ENCODE results near the gene CTNNBIP1.

Gene CTNNBIP1

DNA sequence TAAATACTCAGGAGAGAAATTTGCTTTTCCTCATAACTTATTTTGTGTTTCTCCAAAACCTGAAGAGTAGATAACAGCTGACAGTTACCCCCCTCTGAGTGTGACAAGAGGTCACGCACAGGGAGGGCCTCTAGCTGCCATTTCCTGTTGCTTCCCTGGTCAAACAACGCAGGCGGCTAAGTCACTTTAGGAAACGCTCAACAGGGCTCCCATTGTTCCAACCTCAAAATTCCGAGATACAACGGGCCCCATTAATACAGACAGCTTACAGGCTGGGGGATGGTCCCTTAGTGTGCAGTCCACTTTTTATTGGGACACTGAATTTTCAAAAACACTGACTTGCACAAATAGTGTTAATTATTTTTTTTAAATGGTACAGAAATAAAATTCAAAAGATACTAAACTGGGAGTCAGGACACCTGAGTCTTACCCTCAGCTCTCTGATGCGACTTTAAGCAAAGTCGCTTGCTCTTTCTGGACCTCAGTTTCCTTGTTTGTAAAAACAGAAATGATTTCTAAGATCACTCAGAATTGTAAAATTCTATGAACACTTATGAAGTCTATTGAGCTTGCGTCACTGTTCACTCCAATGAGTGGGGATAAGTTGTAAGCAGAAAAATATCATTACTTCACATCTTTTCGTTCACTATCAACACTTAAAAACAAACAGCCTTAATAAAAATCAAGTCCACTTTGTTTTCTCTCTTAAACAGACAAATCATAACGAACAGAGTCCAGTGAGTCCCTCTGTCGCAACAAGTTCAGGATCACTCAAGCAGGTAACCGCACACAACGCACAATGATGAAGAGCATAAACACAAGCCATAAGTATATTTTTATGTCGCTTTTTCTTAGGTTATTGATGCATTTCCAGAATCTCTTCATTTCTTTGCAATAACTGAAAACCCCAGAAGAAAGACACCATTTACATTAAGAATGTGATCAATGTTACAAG is 19.6 kb upstream of the CTNNBIP1 start:
- Histone ChIP-seq H4K8ac (ENCODE audit: low read depth, low read length) (peak overlapping the region; percentile 84), H3K23ac (ENCODE audit: low read length) (no peak overlapping the region), H2BK5ac (ENCODE audit: low read length) (peak overlapping the region; percentile 52), H2AK5ac (ENCODE audit: low read length) (no peak overlapping the region), H3K9ac (ENCODE audit: low read length) (no peak overlapping the region), H3K27ac (ENCODE audit: low read depth, low read length) (peak overlapping the region; percentile 55), H2BK15ac (replicated peaks; ENCODE audit: low read depth) (peak overlapping the region; percentile 96), H3K18ac (ENCODE audit: low read length) (peak overlapping the region; percentile 64), H3K4me1 (ENCODE audit: control insufficient read depth, low read depth, low read length) (peaks cover 4% of the 10 kb centered on the region), H3K4me3 (ENCODE audit: low read length) (no peak overlapping the region), H3K79me1 (ENCODE audit: low read length) (no peaks in the 10 kb centered on the region), H3K79me2 (ENCODE audit: control insufficient read depth, insufficient read depth, low read length) (no peaks in the 10 kb centered on the region), H3K4ac (ENCODE audit: low read depth, low read length) (no peak overlapping the region), H3K36me3 (ENCODE audit: control insufficient read depth, insufficient read depth, low read length) (no peaks in the 10 kb centered on the region), H4K5ac (ENCODE audit: low read length) (no peak overlapping the region), H3K4me2 (ENCODE audit: low read length) (no peak overlapping the region), H3K56ac (ENCODE audit: low read length) (no peak overlapping the region), H3K27me3 (ENCODE audit: insufficient read depth, low read length, poor library complexity) (no peaks in the 10 kb centered on the region), H2BK120ac (ENCODE audit: low read depth, low read length) (no peak overlapping the region)
- 100% methylated on average over 1 of the region's 15 CpGs for WGBS (ENCODE audit: extremely low coverage, insufficient coverage, low lambda C conversion rate)
- DNase-seq = peak; percentile 93

DNA sequence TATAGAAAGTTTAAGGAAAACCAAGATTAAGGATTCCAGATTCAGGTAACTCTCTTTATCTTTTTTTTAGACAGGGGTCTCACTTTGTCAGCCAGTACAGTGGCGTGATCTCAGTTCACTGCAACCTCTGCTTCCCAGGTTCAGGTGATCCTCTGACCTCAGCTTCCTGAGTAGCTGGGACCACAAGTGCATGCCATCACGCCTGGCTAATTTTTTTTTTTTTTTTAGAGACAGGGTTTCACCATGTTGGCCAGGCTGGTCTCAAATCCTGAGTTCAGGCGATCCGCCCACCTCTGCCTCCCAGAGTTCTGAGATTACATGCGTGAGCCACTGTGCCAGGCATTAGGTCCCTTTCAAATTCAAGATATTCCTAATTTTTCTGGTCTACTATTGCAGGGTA is 17.2 kb upstream of the CTNNBIP1 start:
- no peak overlapping the region for H2AK5ac ChIP-seq (ENCODE audit: low read length)
- H3K27ac ChIP-seq (ENCODE audit: low read depth, low read length) = no peak overlapping the region

DNA sequence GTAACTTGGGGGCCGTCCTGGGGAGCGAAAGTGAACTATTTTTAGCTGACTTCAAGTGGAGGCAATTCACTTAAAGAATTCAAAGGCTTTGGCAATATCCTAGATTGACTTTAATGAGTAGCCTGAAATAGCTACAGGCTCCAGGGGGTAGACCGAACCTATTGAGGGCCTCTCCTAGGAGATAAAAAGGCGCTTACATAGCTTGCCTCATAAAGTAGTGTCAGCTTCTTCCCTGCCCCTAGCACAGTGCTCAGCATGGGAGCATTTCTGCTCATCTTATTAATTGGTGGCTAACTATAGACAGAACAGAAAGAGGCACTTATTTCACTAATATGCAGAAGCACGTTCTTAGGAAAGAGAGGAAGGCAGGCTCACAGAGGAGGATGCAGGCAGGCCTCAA is 12.3 kb upstream of the CTNNBIP1 start:
- no peak overlapping the region for H3K23ac ChIP-seq (ENCODE audit: low read length)
- H3K18ac ChIP-seq (ENCODE audit: low read length) = peak overlapping the region; percentile 28
- peak overlapping the region; percentile 71 for H3K27ac ChIP-seq (ENCODE audit: low read depth, low read length)
- DNase-seq = peak; percentile 56
- no peak overlapping the region for H3K4me3 ChIP-seq (ENCODE audit: low read length)
- H2AK5ac ChIP-seq (ENCODE audit: low read length) = no peak overlapping the region
- H2BK15ac ChIP-seq (replicated peaks; ENCODE audit: low read depth) = no peak overlapping the region
- peaks cover 6% of the 10 kb centered on the region for H3K4me1 ChIP-seq (ENCODE audit: control insufficient read depth, low read depth, low read length)
- H3K79me2 ChIP-seq (ENCODE audit: control insufficient read depth, insufficient read depth, low read length) = no peaks in the 10 kb centered on the region
- no peak overlapping the region for H4K5ac ChIP-seq (ENCODE audit: low read length)
- no peaks in the 10 kb centered on the region for H3K27me3 ChIP-seq (ENCODE audit: insufficient read depth, low read length, poor library complexity)
- H3K9ac ChIP-seq (ENCODE audit: low read length) = no peak overlapping the region
- H2BK120ac ChIP-seq (ENCODE audit: low read depth, low read length) = no peak overlapping the region
- H3K79me1 ChIP-seq (ENCODE audit: low read length) = no peaks in the 10 kb centered on the region
- no peak overlapping the region for H2BK5ac ChIP-seq (ENCODE audit: low read length)
- H4K8ac ChIP-seq (ENCODE audit: low read depth, low read length) = no peak overlapping the region
- no peaks in the 10 kb centered on the region for H3K36me3 ChIP-seq (ENCODE audit: control insufficient read depth, insufficient read depth, low read length)
- no CpG with 5 or more reads among the region's 5 CpGs for WGBS (ENCODE audit: extremely low coverage, insufficient coverage, low lambda C conversion rate)
- H3K56ac ChIP-seq (ENCODE audit: low read length) = no peak overlapping the region
- no peak overlapping the region for H3K4me2 ChIP-seq (ENCODE audit: low read length)
- H3K4ac ChIP-seq (ENCODE audit: low read depth, low read length) = no peak overlapping the region

More for the DNA sequence above, 17.2 kb upstream of the CTNNBIP1 start:
- Histone ChIP-seq H3K4ac (ENCODE audit: low read depth, low read length) (no peak overlapping the region), H2BK120ac (ENCODE audit: low read depth, low read length) (no peak overlapping the region), H3K4me2 (ENCODE audit: low read length) (no peak overlapping the region), H3K56ac (ENCODE audit: low read length) (no peak overlapping the region), H3K4me3 (ENCODE audit: low read length) (no peak overlapping the region), H3K23ac (ENCODE audit: low read length) (no peak overlapping the region), H4K8ac (ENCODE audit: low read depth, low read length) (no peak overlapping the region), H4K5ac (ENCODE audit: low read length) (no peak overlapping the region), H2BK5ac (ENCODE audit: low read length) (no peak overlapping the region), H3K18ac (ENCODE audit: low read length) (no peak overlapping the region), H3K79me1 (ENCODE audit: low read length) (no peaks in the 10 kb centered on the region), H2BK15ac (replicated peaks; ENCODE audit: low read depth) (no peak overlapping the region), H3K79me2 (ENCODE audit: control insufficient read depth, insufficient read depth, low read length) (no peaks in the 10 kb centered on the region), H3K27me3 (ENCODE audit: insufficient read depth, low read length, poor library complexity) (no peaks in the 10 kb centered on the region), H3K4me1 (ENCODE audit: control insufficient read depth, low read depth, low read length) (peaks cover 8% of the 10 kb centered on the region), H3K36me3 (ENCODE audit: control insufficient read depth, insufficient read depth, low read length) (no peaks in the 10 kb centered on the region), H3K9ac (ENCODE audit: low read length) (no peak overlapping the region)
- DNase-seq = peak; percentile 25
- WGBS (ENCODE audit: extremely low coverage, insufficient coverage, low lambda C conversion rate) = no CpG with 5 or more reads among the region's 5 CpGs

DNA sequence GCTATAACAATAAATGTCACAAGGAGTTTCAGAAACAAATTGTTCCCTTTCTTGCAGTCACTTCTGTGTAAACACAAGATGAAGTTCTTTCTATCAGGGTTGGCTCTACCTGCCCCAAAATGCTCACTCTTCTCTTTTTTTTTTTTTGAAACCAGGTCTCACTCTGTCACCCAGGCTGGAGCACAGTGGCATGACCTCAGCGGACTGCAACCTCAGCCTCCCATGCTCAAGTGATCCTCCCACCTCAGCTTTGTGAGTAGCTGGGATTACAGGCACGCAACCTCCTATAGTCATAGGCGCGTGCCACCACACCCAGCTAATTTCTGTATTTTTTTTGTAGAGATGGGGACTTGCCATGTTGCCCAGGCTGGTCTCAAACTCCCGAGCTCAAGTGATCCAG is 10.5 kb upstream of the CTNNBIP1 start:
- Histone ChIP-seq H3K27me3 (ENCODE audit: insufficient read depth, low read length, poor library complexity) (no peaks in the 10 kb centered on the region), H2BK120ac (ENCODE audit: low read depth, low read length) (no peak overlapping the region), H2AK5ac (ENCODE audit: low read length) (no peak overlapping the region), H3K27ac (ENCODE audit: low read depth, low read length) (no peak overlapping the region), H3K18ac (ENCODE audit: low read length) (no peak overlapping the region), H2BK15ac (replicated peaks; ENCODE audit: low read depth) (no peak overlapping the region), H4K5ac (ENCODE audit: low read length) (no peak overlapping the region), H3K4ac (ENCODE audit: low read depth, low read length) (no peak overlapping the region), H2BK5ac (ENCODE audit: low read length) (no peak overlapping the region), H3K4me1 (ENCODE audit: control insufficient read depth, low read depth, low read length) (peaks cover 6% of the 10 kb centered on the region), H3K4me3 (ENCODE audit: low read length) (no peak overlapping the region), H3K79me2 (ENCODE audit: control insufficient read depth, insufficient read depth, low read length) (no peaks in the 10 kb centered on the region), H3K79me1 (ENCODE audit: low read length) (no peaks in the 10 kb centered on the region), H3K56ac (ENCODE audit: low read length) (no peak overlapping the region), H3K9ac (ENCODE audit: low read length) (no peak overlapping the region), H3K23ac (ENCODE audit: low read length) (no peak overlapping the region), H4K8ac (ENCODE audit: low read depth, low read length) (no peak overlapping the region), H3K4me2 (ENCODE audit: low read length) (no peak overlapping the region), H3K36me3 (ENCODE audit: control insufficient read depth, insufficient read depth, low read length) (no peaks in the 10 kb centered on the region)
- WGBS (ENCODE audit: extremely low coverage, insufficient coverage, low lambda C conversion rate) = no CpG with 5 or more reads among the region's 5 CpGs
- DNase-seq = no peak

DNA sequence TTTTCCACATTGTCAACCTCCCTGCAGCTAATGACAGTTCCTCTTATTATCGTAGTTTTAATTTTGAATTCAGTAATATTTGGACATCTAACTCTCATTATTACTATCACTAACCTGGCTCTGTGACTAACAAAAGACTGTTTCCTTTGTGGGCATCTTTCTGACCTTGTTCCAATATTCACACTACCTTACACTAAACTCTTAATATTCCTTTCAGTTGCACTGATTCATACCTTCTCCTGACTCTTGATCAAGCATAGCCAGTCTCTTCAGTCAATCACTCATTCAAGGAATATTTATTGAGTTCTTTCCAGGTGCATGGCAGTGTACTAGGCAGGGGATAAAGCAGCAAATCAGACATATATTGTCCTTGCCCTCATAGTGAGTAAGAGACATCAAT is 7.8 kb upstream of the CTNNBIP1 start:
- Histone ChIP-seq H2BK15ac (replicated peaks; ENCODE audit: low read depth) (no peak overlapping the region), H3K79me2 (ENCODE audit: control insufficient read depth, insufficient read depth, low read length) (no peaks in the 10 kb centered on the region), H3K36me3 (ENCODE audit: control insufficient read depth, insufficient read depth, low read length) (no peaks in the 10 kb centered on the region), H3K9ac (ENCODE audit: low read length) (no peak overlapping the region), H4K8ac (ENCODE audit: low read depth, low read length) (no peak overlapping the region), H3K23ac (ENCODE audit: low read length) (no peak overlapping the region), H4K5ac (ENCODE audit: low read length) (no peak overlapping the region), H3K27me3 (ENCODE audit: insufficient read depth, low read length, poor library complexity) (no peaks in the 10 kb centered on the region), H3K18ac (ENCODE audit: low read length) (no peak overlapping the region), H2AK5ac (ENCODE audit: low read length) (no peak overlapping the region), H3K4me2 (ENCODE audit: low read length) (no peak overlapping the region), H3K4ac (ENCODE audit: low read depth, low read length) (no peak overlapping the region), H3K4me1 (ENCODE audit: control insufficient read depth, low read depth, low read length) (peaks cover 6% of the 10 kb centered on the region), H3K56ac (ENCODE audit: low read length) (no peak overlapping the region), H3K79me1 (ENCODE audit: low read length) (no peaks in the 10 kb centered on the region), H3K27ac (ENCODE audit: low read depth, low read length) (no peak overlapping the region), H3K4me3 (ENCODE audit: low read length) (no peak overlapping the region), H2BK120ac (ENCODE audit: low read depth, low read length) (no peak overlapping the region), H2BK5ac (ENCODE audit: low read length) (no peak overlapping the region)
- no CpG with 5 or more reads among the region's 1 CpG for WGBS (ENCODE audit: extremely low coverage, insufficient coverage, low lambda C conversion rate)
- no peak for DNase-seq
